Erythroblast (primary cell): Measurements from ENCODE around the gene TRIP11.

ENCODE experiments used
- GATA1 ChIP-seq: IDR thresholded peaks from 2 replicates; pipeline ENCODE4 v1.6.1; 2011; ENCODE audit warnings: low read depth, mild to moderate bottlenecking, control low read depth, low read length, moderate library complexity
- POLR2A ChIP-seq: IDR thresholded peaks from 2 replicates; pipeline ENCODE4 v1.6.1; 2011; ENCODE audit warnings: mild to moderate bottlenecking, low read length

- TF ChIP-seq POLR2A (no peak), GATA1 (no peak)
Observed at GRCh38 chr14:91975763-91976162, 64.1 kb downstream of the TRIP11 start.
